PC-9 (cell line): ENCODE results near the gene SLC6A6. TPM values are rescaled to one million over a fixed set of nuclear protein-coding genes. Genes with fewer than 3 reads are reported as not detected.

Source experiments
- BruUV-seq: library from RNA; stranded (reverse); fragments of 400-500 nt; replicated peaks from 2 replicates; lab custom pipeline; 2021; lab: Mats Ljungman, UMichigan
- CTCF ChIA-PET: fragments of 300-600 bp; sonication (Branson Sonifier 250); formaldehyde crosslinking; loops from one replicate; lab custom pipeline; 2022; ENCODE audit warnings: antibody characterized with exemption; lab: Charles Lee
- POLR2A ChIA-PET: fragments of 300-600 bp; sonication (Branson Sonifier 250); formaldehyde crosslinking; loops from one replicate; lab custom pipeline; 2022; ENCODE audit warnings: antibody characterized with exemption; ENCODE audit not compliant: unreplicated experiment; lab: Charles Lee
- DNase-seq, 2 experiments: peaks; one replicate each; pipeline versions ENCODE4 v3.0.0 to v3.0.0-alpha.2; 2015 to 2022; ENCODE audit warnings: mixed read lengths in 1 of 2
- H2AFZ ChIP-seq: fragments of 200-600 bp; sonication (generic); 2 replicates; pipeline ENCODE4 v1.8.1; 2017; ENCODE audit warnings: antibody characterized with exemption
- H3F3A ChIP-seq: fragments of 200-600 bp; sonication (generic); 2 replicates; pipeline ENCODE4 v1.8.1; 2017; ENCODE audit warnings: antibody characterized with exemption, mild to moderate bottlenecking, low read depth; ENCODE audit not compliant: insufficient read depth
- H3K27ac ChIP-seq: fragments of 200-600 bp; sonication (generic); 2 replicates; pipeline ENCODE4 v1.6.1; 2016; ENCODE audit warnings: mixed run types
- H3K27me3 ChIP-seq: fragments of 200-600 bp; sonication (generic); 2 replicates; pipeline ENCODE4 v1.6.1; 2016; ENCODE audit warnings: low read depth, mixed run types; ENCODE audit not compliant: insufficient read depth
- H3K36me3 ChIP-seq: fragments of 200-600 bp; sonication (generic); 2 replicates; pipeline ENCODE4 v1.6.1; 2016; ENCODE audit warnings: low read depth, mixed run types
- H3K4me1 ChIP-seq: fragments of 200-600 bp; sonication (generic); replicated peaks from 2 replicates; pipeline ENCODE4 v1.6.1; 2016; ENCODE audit warnings: mixed run types; ENCODE audit not compliant: insufficient read depth
- H3K4me2 ChIP-seq: fragments of 200-600 bp; sonication (generic); 2 replicates; pipeline ENCODE4 v1.6.1; 2017; ENCODE audit warnings: mixed run types
- H3K4me3 ChIP-seq: fragments of 200-600 bp; sonication (generic); 2 replicates; pipeline ENCODE4 v1.6.1; 2016; ENCODE audit warnings: mixed run types
- H3K79me2 ChIP-seq: fragments of 200-600 bp; sonication (generic); 2 replicates; pipeline ENCODE4 v1.6.1; 2017; ENCODE audit warnings: low read depth, mixed run types
- H3K9me2 ChIP-seq: fragments of 200-600 bp; sonication (generic); 2 replicates; pipeline ENCODE4 v1.8.1; 2017; ENCODE audit warnings: mild to moderate bottlenecking; ENCODE audit not compliant: insufficient read depth
- H3K9me3 ChIP-seq: fragments of 200-600 bp; sonication (generic); 2 replicates; pipeline ENCODE4 v1.8.1; 2016; ENCODE audit warnings: low read depth; ENCODE audit not compliant: insufficient read depth
- H4K20me1 ChIP-seq: fragments of 200-600 bp; sonication (generic); 2 replicates; pipeline ENCODE4 v1.8.1; 2017; ENCODE audit not compliant: insufficient read depth
- CTCF ChIP-seq: fragments of 200-600 bp; sonication (generic); conservative IDR thresholded peaks from 2 replicates; pipeline ENCODE4 v1.6.1; 2017; ENCODE audit warnings: mixed run types, antibody characterized with exemption, mild to moderate bottlenecking, moderate library complexity
- EZH2 ChIP-seq: fragments of 200-600 bp; sonication (generic); IDR thresholded peaks from 2 replicates; pipeline ENCODE4 v1.8.0; 2017; ENCODE audit warnings: antibody characterized with exemption, low read depth
- intact Hi-C: fragments of 100-400 bp; cut with micrococcal nuclease; formaldehyde crosslinking; loops from one replicate; pipeline ENCODE4 v1.10.0; 2022; ENCODE audit not compliant: unreplicated experiment
- total RNA-seq: library from RNA; stranded (reverse); gene quantifications from 2 replicates; pipeline ENCODE4 v1.2.3, GENCODE V29; 2021

Gene SLC6A6
- total RNA-seq, 1 experiment from 2014 or later: 122 TPM

DNA sequence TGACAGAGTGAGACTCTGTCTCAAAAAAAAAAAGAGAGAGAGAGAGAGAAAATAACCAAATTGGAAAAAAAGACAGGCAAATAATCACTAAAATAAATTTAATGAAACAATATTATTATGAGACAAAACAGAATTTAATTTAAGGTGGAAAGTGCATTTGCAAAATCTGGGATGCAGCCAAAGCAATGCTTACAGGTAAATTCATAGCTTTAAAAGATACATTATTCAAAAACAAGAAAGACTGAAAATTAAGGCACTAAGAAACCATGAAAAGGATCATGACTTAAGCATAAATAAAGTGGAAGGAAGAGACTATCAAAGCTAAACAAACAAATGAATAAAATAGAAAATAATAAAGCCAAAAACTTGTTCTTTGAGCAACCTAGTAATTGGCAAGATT lies 100.1 kb downstream of the SLC6A6 start:
- no peaks in the 10 kb centered on the region; the same call in 1 of the 2 replicates for H4K20me1 ChIP-seq
- no peak for TF ChIP-seq CTCF
- TF ChIP-seq EZH2: no peak
- H3K9me3 ChIP-seq: peaks cover 9% of the 10 kb centered on the region
- intact Hi-C loops: no loop called here
- 0 out of 2 replicates have a peak, but pooled peaks cover 5% of the 10 kb centered on the region for H3K27me3 ChIP-seq
- no peaks in the 10 kb centered on the region for H3K79me2 ChIP-seq
- ChIA-PET POLR2A (no interaction called here), CTCF (no interaction called here)
- H3K36me3 ChIP-seq: no peaks in the 10 kb centered on the region
- peaks cover 8% of the 10 kb centered on the region; the same call in 1 of the 2 replicates for H3F3A ChIP-seq
- no peak for DNase-seq
- no peak overlapping the region for H3K4me3 ChIP-seq
- BruUV-seq: no TSS peak
- H3K27ac ChIP-seq: no peak overlapping the region
- no peaks in the 10 kb centered on the region for H3K4me1 ChIP-seq
- H3K9me2 ChIP-seq: no peaks in the 10 kb centered on the region
- no peak overlapping the region for H3K4me2 ChIP-seq
- H2AFZ ChIP-seq: no peak overlapping the region

DNA sequence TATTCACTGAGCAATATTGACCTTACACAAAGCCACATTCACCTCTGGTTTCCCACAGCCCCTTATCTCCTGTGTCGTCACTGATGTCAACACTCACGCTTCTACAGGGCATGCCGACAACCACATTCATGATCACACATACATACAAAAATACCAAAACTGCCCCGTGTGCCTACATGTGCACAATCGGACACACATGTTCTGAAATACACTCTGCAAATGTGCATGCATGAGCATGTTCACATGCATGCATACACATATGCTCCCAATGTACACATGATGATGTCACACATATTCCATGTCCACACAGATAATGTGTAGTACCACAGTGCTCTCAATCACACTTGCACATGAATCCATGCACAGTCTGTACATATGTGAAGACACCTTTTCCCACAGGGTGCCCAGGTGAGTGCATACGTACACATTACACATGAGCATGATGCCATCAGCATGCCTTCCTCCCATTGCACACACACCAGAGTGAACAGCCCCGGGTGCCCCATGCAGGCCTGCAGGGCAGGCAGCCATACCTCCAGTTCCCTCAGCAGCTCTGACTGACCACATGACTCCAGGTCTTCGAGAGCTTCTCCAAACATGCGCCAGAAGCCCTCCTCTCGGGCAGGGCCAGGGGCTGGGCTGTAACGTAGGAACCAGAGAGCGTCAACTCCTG lies 100.8 kb downstream of the SLC6A6 start:
- no peak overlapping the region for H3K4me2 ChIP-seq
- ChIA-PET CTCF (no interaction called here), POLR2A (no interaction called here)
- H3K9me2 ChIP-seq: no peaks in the 10 kb centered on the region
- TF ChIP-seq EZH2: no peak
- no peak for TF ChIP-seq CTCF
- H3K27me3 ChIP-seq: 0 out of 2 replicates have a peak, but pooled peaks cover 5% of the 10 kb centered on the region
- BruUV-seq: no TSS peak
- no peak for DNase-seq
- H2AFZ ChIP-seq: no peak overlapping the region
- intact Hi-C loops: no loop called here
- H3F3A ChIP-seq: peaks cover 12% of the 10 kb centered on the region; the same call in 1 of the 2 replicates
- H4K20me1 ChIP-seq: no peaks in the 10 kb centered on the region; the same call in 1 of the 2 replicates
- no peaks in the 10 kb centered on the region for H3K4me1 ChIP-seq
- no peak overlapping the region for H3K27ac ChIP-seq
- H3K36me3 ChIP-seq: no peaks in the 10 kb centered on the region
- no peak overlapping the region for H3K4me3 ChIP-seq
- no peaks in the 10 kb centered on the region for H3K79me2 ChIP-seq
- H3K9me3 ChIP-seq: peaks cover 9% of the 10 kb centered on the region

DNA sequence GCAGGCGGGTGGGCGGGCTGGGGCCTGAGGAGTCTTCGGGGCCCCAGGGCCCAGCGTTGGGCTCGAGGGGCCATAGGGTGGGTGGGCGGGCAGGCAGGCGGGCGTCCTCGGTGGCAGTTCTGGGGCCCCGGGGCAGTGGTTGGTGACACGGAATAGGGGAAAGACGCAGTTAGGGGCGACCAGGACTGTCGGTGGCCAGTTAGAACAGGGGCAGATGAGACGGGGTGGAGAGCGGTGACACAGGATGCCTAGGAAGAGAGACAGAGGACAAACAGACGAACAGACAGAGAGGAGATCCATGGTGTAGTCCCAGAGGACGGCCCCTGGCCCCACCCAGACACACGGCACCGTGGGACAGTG lies 101.3 kb downstream of the SLC6A6 start:
- POLR2A ChIA-PET: no interaction called here
- CTCF ChIA-PET: interaction anchor here (0.6 kb wide), 1 partner anchor 387 kb away, joined by 3 read pairs; no protein-coding TSS in a partner anchor
- H3K79me2 ChIP-seq: no peaks in the 10 kb centered on the region
- H3K9me2 ChIP-seq: no peaks in the 10 kb centered on the region
- H3F3A ChIP-seq: peaks cover 12% of the 10 kb centered on the region; the same call in 1 of the 2 replicates
- H4K20me1 ChIP-seq: no peaks in the 10 kb centered on the region; the same call in 1 of the 2 replicates
- TF ChIP-seq EZH2 (no peak), CTCF (no peak)
- no peak overlapping the region for H3K4me3 ChIP-seq
- no TSS peak for BruUV-seq
- no peak for DNase-seq
- intact Hi-C loops: no loop called here
- H3K27me3 ChIP-seq: 0 out of 2 replicates have a peak, but pooled peaks cover 5% of the 10 kb centered on the region
- no peak overlapping the region for H3K4me2 ChIP-seq
- H3K36me3 ChIP-seq: no peaks in the 10 kb centered on the region
- H3K27ac ChIP-seq: no peak overlapping the region
- no peak overlapping the region for H2AFZ ChIP-seq
- no peaks in the 10 kb centered on the region for H3K4me1 ChIP-seq
- H3K9me3 ChIP-seq: peaks cover 9% of the 10 kb centered on the region
